T1000 (cell line): ENCODE data around the gene SYNDIG1L.
"Not testable (repeated sequence)": the region's sequence is repeated elsewhere in the genome, so short reads cannot be mapped to it uniquely, and the experiment has no call there.

ENCODE experiments used
- DNase-seq: peaks from one replicate; lab custom pipeline; 2025; ENCODE audit warnings: mixed read lengths; lab: John Stamatoyannopoulos, UW

Gene SYNDIG1L

DNA sequence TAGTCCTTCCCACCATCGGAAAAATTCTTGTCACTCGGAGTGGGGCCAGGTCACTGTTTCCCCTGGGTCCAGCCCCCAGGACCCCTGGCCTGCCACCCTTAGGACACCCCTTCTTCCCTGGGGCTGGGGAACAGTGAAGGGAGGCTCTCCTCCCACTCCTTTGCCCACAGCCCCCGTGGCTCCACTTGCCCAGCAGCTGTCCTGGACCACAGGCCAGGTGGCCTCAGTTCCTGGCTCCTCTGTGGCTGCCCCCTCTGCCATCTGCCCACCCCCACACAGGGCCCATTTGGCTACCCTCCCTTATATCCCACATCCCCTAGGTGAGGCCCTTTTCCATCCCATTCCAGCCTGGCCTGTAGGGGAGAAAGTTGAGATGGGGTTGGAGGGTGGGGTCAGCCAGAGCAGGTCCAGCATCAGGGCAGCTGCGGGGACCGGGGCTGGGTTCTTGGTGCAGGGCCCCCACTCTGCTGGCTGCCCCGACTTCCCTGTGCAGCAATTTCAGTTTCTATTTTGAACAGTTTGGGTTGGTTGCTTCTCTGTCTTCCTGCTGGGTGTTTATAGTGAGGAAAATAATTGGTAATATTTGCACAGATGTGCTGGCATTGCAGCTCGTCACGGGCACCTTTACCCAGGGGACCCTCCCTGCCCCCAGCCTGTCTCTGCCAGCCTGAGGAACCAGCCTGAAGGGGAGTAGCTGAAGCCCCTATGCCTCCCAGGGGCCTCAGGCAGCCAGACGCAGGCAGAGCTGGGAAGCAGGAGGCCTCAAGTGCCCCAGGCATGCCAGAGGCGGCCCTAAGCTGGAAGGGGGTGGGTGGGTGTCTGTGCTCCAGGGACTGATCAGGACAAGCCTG lies 23.4 kb downstream of the SYNDIG1L start:
- no peak for DNase-seq

DNA sequence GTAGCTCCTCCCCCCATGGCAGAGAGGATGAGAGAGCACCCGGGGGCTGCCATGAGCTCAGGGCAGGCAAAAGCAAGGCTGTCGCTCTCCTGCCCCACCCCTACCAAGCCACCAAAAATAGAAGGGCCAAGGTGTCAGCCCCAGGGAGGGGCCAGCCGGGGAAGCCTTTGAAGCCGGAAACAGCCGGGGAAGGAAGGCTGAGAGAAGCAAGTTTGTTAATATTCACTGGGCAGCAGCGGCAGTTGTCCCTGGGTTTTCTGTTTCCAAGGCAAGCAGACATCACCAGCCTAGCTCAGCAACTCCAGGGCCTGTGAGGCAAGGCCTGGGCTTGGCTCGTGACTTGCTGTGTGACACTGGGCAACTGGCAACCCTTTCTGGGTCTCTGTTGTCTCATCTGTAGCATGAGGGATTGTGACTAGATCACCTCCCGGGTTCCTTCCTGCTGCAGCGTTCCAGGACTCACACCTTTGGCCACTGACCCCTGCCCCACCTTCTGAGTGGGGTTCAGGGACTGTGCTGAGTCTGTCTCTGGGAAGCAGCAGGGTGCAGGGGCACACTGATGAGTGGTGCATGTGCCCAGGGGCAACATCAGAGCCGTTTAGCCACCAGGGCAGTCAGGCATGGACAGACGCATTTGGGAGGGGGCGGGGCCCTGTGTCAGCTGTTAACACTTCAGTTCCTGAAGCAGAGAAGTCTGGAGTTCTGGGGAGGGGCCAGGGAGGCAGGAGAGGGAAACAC lies 24.3 kb downstream of the SYNDIG1L start:
- DNase-seq, result no peak

DNA sequence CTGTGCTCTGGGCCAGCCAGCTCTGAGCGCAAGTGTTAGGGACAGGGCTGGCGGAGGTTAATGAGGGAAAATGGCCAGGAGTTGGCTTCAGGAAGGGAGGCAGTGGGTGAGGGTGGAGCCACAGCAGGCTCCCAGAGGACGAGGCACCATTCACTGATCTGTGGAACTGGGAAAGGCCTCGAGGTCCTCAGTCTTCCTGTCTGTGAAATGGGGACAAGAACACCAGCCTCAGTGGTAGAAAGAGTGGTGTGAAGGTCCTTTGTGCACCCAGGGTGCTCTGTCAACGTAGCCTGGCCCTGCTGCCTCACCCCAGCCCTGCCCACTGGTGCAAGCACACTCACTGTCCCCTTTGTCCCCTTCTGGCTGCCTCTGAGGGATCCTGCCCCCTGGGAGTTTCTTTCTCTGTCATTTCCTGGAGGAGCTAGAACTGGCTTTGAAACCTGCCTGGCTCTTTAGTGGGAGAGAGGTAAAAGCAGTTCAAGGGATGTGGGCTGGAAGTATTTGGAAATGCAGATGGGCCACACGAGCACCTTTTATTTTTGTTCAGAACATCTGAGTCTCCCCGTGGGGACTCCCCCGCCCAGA lies 25.0 kb downstream of the SYNDIG1L start:
- DNase-seq, result no peak

DNA sequence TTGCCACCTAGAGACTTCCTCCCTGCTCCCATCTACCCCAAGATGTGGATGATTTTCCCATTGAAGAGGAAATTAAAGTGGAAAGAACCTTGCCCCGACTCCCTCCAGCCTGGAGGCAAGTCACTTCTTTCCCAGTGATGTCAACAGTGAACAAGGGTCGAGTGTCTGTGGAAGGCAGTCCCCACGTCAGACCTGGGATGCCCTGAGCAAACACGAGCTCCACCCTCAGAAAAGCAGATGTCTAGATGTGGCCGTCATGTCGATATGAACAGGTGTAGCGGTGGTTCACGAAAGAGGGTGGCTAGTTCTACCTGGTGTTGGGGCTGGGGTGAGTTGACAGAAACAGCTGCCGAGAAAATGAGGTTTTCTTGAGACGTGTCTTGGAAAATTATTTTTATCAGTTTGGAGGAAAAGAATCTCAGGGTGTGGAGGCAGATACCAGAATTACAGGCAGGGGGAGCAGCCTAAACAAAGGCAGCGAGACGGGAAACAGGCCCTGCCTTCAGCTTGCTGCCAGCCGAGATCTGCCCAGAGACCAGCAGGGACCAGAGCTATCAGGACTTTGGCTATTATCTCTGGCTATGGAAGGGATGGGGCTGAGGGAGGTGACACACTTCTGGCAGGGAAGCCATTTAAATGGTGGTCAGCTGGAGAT lies 25.9 kb downstream of the SYNDIG1L start:
- DNase-seq, result no peak

DNA sequence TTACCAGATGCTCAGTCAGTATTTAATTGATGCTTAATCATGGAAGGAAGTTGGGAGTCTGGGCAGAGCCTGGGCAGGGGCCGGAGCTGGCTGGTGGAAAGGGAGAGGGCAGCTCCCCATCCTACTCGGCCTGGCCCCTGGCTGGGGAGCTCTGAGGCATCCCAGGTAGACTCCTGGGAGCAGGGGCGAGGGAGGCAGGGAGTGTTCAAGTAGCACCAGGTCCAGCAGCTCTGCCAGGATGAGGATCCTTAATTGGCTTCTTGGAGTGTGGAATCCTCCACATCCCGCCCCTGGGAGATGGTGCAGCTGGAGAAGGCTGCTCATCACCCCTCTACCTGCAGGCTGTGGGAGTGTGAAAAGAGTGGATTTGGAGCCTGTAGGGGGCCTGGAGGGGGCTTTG lies 30.9 kb downstream of the SYNDIG1L start:
- DNase-seq, result no peak

DNA sequence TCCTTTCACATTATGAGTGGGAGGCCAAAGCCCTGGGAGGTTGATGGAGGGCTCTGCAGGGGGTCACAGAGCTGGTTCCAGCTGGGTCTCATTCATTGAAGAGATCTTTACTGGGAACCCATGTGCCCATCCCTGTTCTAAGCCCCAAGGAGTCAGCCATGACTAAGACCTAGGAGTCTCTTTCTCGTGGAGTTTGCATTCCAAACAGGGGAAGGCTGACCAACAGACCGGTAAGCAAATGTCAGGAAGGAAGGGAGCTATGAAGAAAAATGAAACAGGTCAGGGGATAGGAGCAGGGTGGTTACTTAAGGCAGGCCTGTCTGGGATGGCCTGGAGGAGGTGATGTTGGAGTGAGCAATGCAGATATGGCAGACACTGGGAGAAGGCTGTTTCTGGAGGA lies 31.5 kb downstream of the SYNDIG1L start:
- DNase-seq, result no peak

DNA sequence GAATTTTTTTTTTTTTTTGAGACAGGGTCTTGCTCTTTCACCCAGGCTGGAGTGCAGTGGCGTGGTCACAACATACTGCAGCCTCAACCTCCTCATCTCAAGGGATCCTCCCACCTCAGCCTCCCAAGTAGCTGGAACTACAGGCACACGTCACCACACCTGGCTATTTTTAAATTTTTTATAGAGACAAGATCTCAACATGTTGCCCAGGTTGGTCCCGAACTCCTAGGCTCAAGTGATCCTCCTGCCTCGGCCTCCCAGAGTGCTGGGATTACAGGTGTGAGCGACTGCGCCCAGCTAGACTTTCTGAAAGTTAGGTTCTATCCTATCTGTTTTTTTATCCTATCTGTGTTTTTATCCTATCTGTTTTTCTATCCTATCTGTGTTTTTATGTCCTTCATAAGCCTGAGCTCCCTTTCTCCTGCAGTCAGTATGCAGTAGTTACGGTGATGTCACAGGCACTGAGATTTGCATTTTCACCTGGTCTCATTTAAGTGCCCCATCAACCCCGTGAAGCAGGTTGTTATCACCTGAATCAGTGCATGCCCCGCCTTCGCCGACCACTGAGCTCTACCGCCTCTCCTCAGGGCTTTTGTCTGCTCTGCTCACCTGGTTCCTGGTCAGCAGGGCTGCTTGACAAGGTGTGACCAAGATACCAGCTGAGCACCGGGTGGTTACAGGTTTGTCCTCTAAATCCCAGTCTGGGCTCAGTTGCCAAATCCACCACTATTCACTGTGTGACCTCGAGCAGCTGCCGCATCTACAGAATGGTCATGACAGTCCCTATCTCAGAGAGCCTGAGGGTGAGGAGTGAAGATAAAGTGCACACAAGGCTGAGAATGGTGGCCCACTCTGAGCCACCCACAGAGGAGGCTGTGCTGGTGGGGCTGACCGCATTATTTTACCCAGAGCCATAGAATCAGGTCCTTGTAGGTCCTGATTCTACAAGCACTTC lies 33.1 kb downstream of the SYNDIG1L start:
- no peak for DNase-seq

DNA sequence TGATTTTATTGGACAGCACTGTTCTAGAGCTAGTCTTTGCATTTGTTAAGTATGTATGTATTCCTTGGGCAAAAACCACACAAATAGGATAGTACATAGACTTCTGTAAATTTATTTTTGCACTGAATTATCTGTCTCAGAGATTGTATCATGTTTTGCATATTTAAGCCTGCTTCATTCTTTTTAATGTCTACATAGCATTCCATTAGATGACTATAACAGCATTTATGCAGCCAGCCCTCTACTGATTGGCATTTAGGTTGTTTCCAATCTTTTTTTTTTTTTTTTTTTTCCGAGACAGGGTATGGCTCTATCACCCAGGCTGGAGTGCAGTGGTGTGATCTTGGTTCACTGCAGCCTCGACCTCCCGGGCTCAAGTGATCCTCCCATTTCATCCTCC lies 34.5 kb downstream of the SYNDIG1L start:
- DNase-seq, result no peak

DNA sequence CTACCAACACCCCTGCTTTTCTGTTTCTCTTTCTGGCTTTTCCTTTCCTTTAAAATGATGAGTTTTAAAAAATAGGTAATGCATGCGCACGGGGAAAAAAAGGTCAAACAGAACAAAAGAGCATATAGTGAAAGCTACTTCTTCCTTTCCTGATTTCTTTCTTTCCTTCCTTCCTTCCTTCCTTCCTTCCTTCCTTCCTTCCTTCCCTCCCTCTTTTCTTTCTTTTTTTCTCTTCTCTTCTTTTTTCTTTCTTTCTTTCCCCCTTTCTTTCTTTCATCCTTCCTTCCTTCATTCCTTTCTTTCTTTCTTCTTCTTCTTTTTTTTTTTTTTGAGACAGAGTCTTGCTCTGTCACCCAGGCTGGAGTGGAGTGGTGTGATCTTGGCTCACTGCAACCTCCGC lies 35.5 kb downstream of the SYNDIG1L start:
- DNase-seq, result not testable (repeated sequence)

DNA sequence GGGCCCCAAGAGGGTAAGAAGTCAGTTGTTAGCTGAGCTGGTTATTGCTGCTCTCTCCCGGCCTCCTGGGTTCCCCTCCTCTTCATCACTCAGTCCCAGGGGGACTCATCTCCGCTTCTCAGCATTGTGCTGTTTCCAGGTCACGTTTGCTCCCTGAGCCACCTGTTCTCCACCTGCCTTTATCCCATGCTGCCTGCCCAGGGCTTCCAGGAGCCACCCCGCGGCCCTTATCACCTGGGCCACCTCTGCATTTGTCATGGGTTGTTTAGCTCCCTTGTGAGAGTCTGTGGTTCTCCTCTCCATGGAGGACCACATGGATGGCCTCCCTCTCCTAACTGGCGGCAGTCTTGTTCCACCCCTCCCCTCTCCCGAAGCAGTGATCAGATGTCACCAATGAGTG lies 36.0 kb downstream of the SYNDIG1L start:
- DNase-seq, result no peak

DNA sequence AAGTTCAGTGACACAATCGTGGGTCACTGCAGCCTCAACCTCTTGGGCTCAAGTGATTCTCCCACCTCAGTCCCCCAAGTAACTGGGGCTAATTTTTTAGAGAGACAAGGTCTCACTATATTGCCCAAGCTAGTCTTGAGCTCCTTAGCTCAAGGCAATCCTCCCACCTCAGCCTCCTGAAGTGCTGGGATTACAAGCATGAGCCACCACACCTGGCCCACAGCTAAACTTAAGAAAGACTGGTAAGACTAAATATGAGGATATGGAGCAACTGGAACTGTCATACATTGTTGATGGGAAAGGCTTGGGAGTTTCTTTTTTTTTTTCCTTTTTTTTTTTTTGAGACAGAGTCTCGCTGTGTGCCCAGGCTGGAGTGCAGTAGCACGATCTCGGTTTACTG lies 43.8 kb downstream of the SYNDIG1L start:
- DNase-seq, result no peak

DNA sequence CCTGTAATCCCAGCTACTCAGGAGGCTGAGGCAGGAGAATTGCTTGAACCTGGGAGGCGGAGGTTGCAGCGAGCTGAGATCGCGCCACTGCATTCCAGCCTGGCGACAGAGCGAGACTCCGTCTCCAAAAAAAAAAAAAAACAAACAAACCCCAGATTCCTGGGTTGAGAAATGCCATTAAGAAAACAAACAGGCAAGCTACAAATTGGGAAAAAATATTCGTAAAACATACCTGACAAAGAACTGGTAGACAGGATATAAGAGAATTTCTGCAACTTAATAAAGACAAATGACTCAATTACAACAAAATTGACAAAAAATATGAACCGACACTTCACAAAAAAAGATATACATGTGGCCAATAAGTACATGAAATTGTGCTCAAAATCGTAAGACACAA lies 44.4 kb downstream of the SYNDIG1L start:
- DNase-seq, result not testable (repeated sequence)

DNA sequence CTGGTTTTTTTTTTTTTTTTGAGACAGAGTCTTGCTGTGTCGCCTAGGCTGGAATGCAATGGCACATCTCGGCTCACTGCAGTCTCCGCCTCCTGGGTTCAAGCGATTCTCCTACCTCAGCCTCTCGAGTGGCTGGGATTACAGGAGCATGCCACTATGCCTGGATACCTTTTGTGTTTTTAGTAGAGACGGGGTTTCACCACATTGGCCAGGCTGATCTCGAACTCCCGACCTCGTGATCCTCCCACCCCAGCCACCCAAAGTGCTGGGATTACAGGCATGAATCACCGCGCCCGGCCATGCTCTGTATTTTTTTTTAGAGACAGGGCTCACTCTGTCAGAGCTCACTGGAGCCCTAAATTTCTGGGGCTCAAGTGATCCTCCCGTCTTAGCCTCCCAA lies 45.2 kb downstream of the SYNDIG1L start:
- no peak for DNase-seq

DNA sequence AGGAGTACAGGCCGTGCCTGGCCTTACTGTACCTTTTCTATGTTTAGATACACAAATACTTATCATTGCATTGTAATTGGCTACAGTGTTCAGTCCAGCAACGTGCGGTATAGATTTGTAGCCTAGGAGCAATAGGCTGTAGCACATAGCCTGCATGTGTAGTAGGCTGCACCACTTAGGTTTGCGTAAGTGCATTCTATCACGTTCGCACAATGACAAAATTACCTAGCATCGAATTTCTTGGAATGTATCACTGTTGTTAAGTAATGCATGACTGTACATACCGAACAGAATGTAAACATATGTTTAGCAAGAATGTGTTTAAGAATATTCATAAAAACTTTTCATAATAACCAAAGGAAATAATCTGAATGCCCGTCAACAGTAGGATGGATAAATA lies 45.8 kb downstream of the SYNDIG1L start:
- DNase-seq, result no peak

DNA sequence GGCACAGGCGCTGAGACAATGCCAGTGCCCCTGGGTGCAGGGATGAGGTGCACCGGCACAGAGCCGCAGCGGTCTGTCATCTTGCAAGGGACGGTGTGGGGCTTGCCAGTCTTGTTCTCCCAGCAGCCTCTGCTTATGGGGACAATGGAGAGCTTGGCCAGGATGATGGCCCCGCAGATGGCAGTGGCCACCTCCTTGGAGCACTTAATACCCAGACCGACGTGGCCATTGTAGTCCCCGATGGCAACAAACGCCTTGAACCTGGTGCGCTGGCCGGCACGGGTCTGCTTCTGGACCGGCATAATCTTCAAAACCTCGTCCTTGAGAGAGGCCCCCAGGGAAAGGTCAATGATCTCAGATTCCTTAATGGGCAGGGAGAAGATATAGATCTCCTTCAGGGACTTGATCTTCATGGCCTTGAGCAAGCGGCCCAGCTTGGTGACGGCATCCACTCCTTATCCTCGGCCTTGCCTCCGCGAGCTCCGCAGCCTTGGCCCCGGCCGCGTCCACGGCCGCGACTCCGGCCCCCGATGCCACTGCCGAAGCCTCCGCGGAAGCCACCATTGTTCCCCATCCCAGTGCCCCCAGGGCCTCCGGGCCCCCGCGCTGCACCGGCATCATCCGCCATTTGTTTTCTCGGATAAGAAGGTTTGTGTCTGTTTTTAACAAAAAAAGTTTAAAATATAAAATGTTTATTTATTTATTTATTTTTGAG lies 47.9 kb downstream of the SYNDIG1L start:
- no peak for DNase-seq

DNA sequence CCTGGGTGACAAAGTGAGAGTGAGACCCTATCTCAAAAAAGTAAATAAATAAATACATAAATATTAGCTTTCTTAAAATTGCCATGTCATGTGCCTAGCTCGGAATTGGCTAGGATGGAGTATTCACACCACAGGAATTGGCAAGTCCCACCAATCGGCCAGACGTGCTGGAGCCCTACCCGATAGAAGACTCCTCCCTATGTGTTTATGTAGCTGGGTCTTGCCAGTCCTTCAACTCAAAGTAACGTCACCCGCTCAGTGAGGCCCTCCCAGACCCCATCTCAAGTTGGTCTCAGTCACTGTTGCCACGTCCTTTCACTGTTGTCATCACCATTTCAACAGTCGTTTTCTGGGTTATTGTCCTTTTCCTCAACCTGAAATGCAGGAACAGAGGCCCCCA lies 57.6 kb downstream of the SYNDIG1L start:
- DNase-seq, result no peak

DNA sequence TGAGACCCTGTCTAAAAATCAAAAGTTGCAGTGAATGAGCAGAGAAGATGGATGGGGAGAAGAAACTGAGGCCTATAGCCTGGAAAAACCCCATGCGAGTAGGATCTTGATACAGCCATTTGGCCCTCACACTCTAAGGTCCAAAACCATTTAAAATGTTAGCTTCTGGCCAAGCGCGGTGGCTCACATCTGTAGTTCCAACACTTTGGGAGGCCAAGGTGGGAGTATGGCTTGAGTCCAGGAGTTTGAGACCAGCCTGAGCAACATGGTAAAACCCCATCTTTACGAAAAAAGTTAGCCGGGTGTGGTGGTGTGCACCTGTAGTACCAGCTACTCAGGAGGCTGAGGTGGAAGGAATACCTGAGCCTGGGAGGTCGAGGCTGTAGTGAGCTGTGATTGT lies 58.0 kb downstream of the SYNDIG1L start:
- DNase-seq, result no peak

DNA sequence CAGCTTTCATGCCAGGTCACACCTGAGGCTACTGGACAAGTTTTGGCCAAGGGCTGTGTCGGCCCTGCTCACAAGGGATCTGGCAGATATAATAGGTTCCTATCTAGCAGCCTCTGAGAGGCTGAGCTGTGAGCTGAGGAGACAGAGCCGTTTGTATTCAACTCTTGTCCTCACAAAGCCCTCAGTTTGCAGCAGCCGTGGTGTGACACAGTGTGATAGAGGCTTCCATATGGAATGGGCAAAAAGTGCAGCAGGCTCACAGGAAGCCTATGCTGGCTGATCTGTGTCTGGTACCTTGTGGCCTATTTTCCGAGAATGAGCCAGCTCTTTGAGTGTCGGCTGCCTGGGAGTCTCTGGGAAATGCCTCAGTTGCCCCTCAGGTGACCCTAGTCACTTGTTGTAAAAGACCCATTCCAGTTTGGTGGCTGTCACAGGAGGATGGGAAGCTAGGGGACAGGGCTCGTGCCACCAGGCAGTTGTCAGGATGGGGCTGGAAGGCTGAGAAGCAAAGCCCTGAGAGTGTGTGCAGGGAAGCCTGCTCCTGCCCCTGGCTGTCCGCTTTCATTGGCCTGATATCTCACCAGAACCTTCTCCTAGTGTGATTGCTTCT lies 61.6 kb downstream of the SYNDIG1L start:
- no peak for DNase-seq

DNA sequence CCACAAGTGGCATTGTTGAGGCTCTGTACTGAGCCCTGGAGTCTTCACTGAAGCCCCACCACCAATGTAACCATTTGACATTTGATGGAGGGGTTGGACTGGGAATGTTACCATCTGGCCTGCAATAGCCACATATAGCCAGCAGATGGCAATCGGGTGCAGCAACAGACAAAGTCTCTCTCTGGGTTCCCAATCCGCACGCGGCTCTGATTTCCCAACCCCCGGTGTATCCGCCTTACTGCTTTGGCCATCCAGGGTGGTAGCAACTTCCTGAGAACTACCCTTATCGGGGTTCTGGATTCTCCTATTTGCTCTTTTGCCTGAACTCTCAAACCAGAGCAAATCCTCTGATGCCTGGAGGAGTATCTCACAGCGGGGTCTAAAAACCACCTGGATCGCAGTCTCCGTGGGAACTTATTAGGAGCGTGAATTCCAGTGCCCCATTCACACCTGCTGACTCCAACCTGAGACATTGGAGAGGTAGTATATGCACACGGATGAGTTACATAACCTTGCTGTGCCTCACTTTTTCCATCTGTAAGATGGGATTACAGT lies 63.6 kb downstream of the SYNDIG1L start:
- DNase-seq, result peak; percentile 61

DNA sequence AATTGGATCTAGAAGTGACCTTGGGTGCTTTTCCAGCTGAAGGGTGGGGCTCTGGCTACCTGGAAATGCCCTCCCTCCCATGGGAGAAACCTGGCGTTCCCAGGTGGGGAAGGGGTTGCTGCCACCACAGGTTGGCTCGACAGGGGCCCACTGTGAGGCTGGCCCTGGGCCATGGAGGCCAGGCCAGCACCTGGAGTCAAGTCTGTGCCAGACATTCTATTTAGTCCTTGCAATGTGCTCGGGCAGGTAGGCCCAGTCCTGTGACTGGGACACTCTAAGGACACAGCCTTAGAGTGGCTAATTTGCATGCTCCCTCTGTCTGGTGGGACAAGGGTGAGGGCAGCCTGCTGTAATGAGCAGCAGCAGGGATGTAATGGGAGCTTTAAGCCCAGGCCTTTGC lies 65.8 kb downstream of the SYNDIG1L start:
- no peak for DNase-seq
